Uterus (tissue), 2 donors: Measurements from ENCODE around the gene HSPH1.

Source experiments
- CTCF ChIP-seq, 4 experiments: fragments of 200-600 bp in 2 of 4; fragments of 450-650 bp in 2 of 4; sonication (generic) in 2 of 4; IDR thresholded peaks; one replicate each; pipeline ENCODE4 v1.5.1; 2016 to 2019; ENCODE audit warnings: antibody characterized with exemption in 4 of 4, mild to moderate bottlenecking in 2 of 4, moderate library complexity in 1 of 4
- POLR2A ChIP-seq, 2 donors: fragments of 450-650 bp; IDR thresholded peaks; one replicate each; pipeline ENCODE4 v1.6.1; 2016; ENCODE audit warnings: antibody characterized with exemption in 2 of 2, mild to moderate bottlenecking in 1 of 2, moderate library complexity in 1 of 2

- TF ChIP-seq POLR2A (IDR thresholded peaks at IDR 0.05), result no peak
- no peak for TF ChIP-seq CTCF (IDR thresholded peaks at IDR 0.05)
Measured at GRCh38 chr13:31209841-31210210, 48.1 kb upstream of the HSPH1 start.
